H1 (cell line): ENCODE results near the gene LRRC17. TPM values are rescaled to one million over a fixed set of nuclear protein-coding genes. Genes with fewer than 3 reads are reported as not detected.

ENCODE experiments used
- CTCF ChIA-PET: fragments of 300-600 bp; sonication (Branson Sonifier 250); formaldehyde crosslinking; loops from one replicate; lab custom pipeline; 2021; ENCODE audit not compliant: partially characterized antibody; lab: Charles Lee
- POLR2A ChIA-PET: fragments of 300-600 bp; sonication (Branson Sonifier 250); formaldehyde crosslinking; loops from one replicate; lab custom pipeline; 2021; ENCODE audit warnings: inconsistent platforms; ENCODE audit not compliant: partially characterized antibody; lab: Charles Lee
- DNase-seq, 2 experiments: peaks; one replicate each; pipeline versions ENCODE4 v3.0.0 to v3.0.0-alpha.2; 2010 to 2022; ENCODE audit warnings: low spot score in 2 of 2, low read depth in 1 of 2, mixed read lengths in 1 of 2
- FAIRE-seq: peaks from 2 replicates; lab custom pipeline; 2011; peaks lifted over from hg19 to GRCh38; lab: Jason Lieb, UNC
- H2AFZ ChIP-seq: 2 replicates; pipeline ENCODE4 v1.8.1; 2012; ENCODE audit warnings: low read length, inconsistent platforms
- H2AK5ac ChIP-seq: 2 replicates; pipeline ENCODE4 v1.6.1; 2013; ENCODE audit warnings: low read depth, low read length
- H2BK120ac ChIP-seq: replicated peaks from 2 replicates; pipeline ENCODE3; 2013; ENCODE audit warnings: low read depth, low read length, inconsistent platforms
- H2BK12ac ChIP-seq: 2 replicates; pipeline ENCODE4 v1.6.1; 2013; ENCODE audit warnings: low read depth, low read length
- H2BK15ac ChIP-seq: 2 replicates; pipeline ENCODE4 v1.6.1; 2013; ENCODE audit warnings: low read length
- H2BK20ac ChIP-seq: 2 replicates; pipeline ENCODE4 v1.6.1; 2013; ENCODE audit warnings: low read length
- H2BK5ac ChIP-seq: 2 replicates; pipeline ENCODE4 v1.6.1; 2013; ENCODE audit warnings: low read depth, low read length
- H3K14ac ChIP-seq: 2 replicates; pipeline ENCODE4 v1.6.1; 2013; ENCODE audit warnings: inconsistent platforms; ENCODE audit not compliant: insufficient read length
- H3K18ac ChIP-seq: 2 replicates; pipeline ENCODE4 v1.6.1; 2013; ENCODE audit warnings: low read length; ENCODE audit errors: extremely low read depth
- H3K23ac ChIP-seq: 2 replicates; pipeline ENCODE4 v1.6.1; 2013; ENCODE audit warnings: inconsistent platforms; ENCODE audit not compliant: insufficient read length
- H3K23me2 ChIP-seq: 2 replicates; pipeline ENCODE4 v1.6.1; 2013; ENCODE audit warnings: low read depth, low read length
- H3K27ac ChIP-seq: 2 replicates; pipeline ENCODE4 v1.6.1; 2011; ENCODE audit warnings: low read depth, low read length, inconsistent platforms
- H3K27me3 ChIP-seq, 4 experiments: replicated peaks in 1 of 4; 1 replicate in 1 of 4; 2 replicates in 3 of 4; pipeline versions ENCODE4 v1.6.1 to v1.8.1; 2011 to 2013; ENCODE audit warnings: low read length in 3 of 4, mild to moderate bottlenecking in 3 of 4, inconsistent platforms in 2 of 4, mixed read lengths in 2 of 4, moderate library complexity in 1 of 4; ENCODE audit not compliant: control insufficient read depth in 3 of 4, insufficient read depth in 3 of 4; ENCODE audit errors: extremely low read depth in 1 of 4
- H3K36me3 ChIP-seq, 4 experiments: 2 replicates each; pipeline versions ENCODE4 v1.6.1 to v1.8.1; 2011 to 2013; ENCODE audit warnings: mild to moderate bottlenecking in 4 of 4, low read length in 3 of 4, moderate library complexity in 2 of 4, control low read depth in 1 of 4, inconsistent platforms in 1 of 4; ENCODE audit not compliant: insufficient read depth in 4 of 4, control insufficient read depth in 2 of 4
- H3K4ac ChIP-seq: replicated peaks from 2 replicates; pipeline ENCODE3; 2013; ENCODE audit warnings: low read length, low read depth, mixed read lengths, inconsistent platforms; ENCODE audit not compliant: insufficient read length
- H3K4me1 ChIP-seq, 4 experiments: replicated peaks in 1 of 4; 1 replicate in 1 of 4; 2 replicates in 3 of 4; pipeline versions ENCODE4 v1.6.1 to v1.8.1; 2011 to 2013; ENCODE audit warnings: low read length in 3 of 4, inconsistent platforms in 2 of 4, mixed read lengths in 1 of 4; ENCODE audit not compliant: insufficient read depth in 4 of 4, control insufficient read depth in 3 of 4
- H3K4me2 ChIP-seq, 2 experiments: 2 replicates each; pipeline versions ENCODE4 v1.6.1 to v1.8.1; 2011 to 2013; ENCODE audit warnings: low read depth in 2 of 2, low read length in 2 of 2, control low read depth in 1 of 2, inconsistent platforms in 1 of 2, mild to moderate bottlenecking in 1 of 2; ENCODE audit not compliant: insufficient read depth in 1 of 2
- H3K4me3 ChIP-seq, 4 experiments: fragments of 200-600, 300-600 bp in 1 of 4; sonication (generic), shearing (Covaris generic), sonication (Bioruptor Twin) in 1 of 4; 2 replicates each; pipeline versions ENCODE4 v1.5.1 to v1.8.1; 2011 to 2016; ENCODE audit warnings: low read length in 4 of 4, low read depth in 3 of 4, control low read depth in 2 of 4, inconsistent platforms in 2 of 4, mild to moderate bottlenecking in 2 of 4, mixed read lengths in 1 of 4, moderate library complexity in 1 of 4; ENCODE audit not compliant: insufficient read depth in 2 of 4; ENCODE audit errors: extremely low read depth in 1 of 4
- H3K56ac ChIP-seq: replicated peaks from 2 replicates; pipeline ENCODE3; 2013; ENCODE audit warnings: low read depth, mild to moderate bottlenecking, mixed read lengths, low read length, inconsistent platforms; ENCODE audit not compliant: insufficient read length
- H3K79me1 ChIP-seq: 2 replicates; pipeline ENCODE4 v1.6.1; 2013; ENCODE audit warnings: low read depth, low read length, control low read depth
- H3K79me2 ChIP-seq, 2 experiments: 2 replicates each; pipeline versions ENCODE4 v1.6.1 to v1.8.1; 2012 to 2013; ENCODE audit warnings: low read length in 2 of 2, mild to moderate bottlenecking in 2 of 2, inconsistent platforms in 1 of 2; ENCODE audit not compliant: insufficient read depth in 2 of 2, control insufficient read depth in 1 of 2
- H3K9ac ChIP-seq, 4 experiments: replicated peaks in 1 of 4; 1 replicate in 1 of 4; 2 replicates in 3 of 4; pipeline versions ENCODE4 v1.6.1 to v1.8.1; 2011 to 2013; ENCODE audit warnings: low read depth in 3 of 4, low read length in 3 of 4, control low read depth in 2 of 4, mild to moderate bottlenecking in 2 of 4, moderate library complexity in 2 of 4, inconsistent platforms in 1 of 4; ENCODE audit errors: extremely low read depth in 1 of 4
- H3K9me3 ChIP-seq, 2 experiments: 2 replicates each; pipeline versions ENCODE4 v1.6.1 to v1.8.1; 2012 to 2013; ENCODE audit warnings: mild to moderate bottlenecking in 2 of 2, moderate library complexity in 2 of 2, control low read depth in 1 of 2, inconsistent platforms in 1 of 2, low read depth in 1 of 2, low read length in 1 of 2, mixed read lengths in 1 of 2; ENCODE audit not compliant: insufficient read depth in 2 of 2
- H4K20me1 ChIP-seq, 2 experiments: replicated peaks in 1 of 2; 2 replicates each; pipeline versions ENCODE3 to v1.8.1; 2011 to 2013; ENCODE audit warnings: inconsistent platforms in 2 of 2, low read length in 2 of 2, mild to moderate bottlenecking in 1 of 2; ENCODE audit not compliant: insufficient read depth in 2 of 2, control insufficient read depth in 1 of 2
- H4K5ac ChIP-seq: 2 replicates; pipeline ENCODE4 v1.6.1; 2013; ENCODE audit warnings: low read length, low read depth, mixed read lengths, inconsistent platforms; ENCODE audit not compliant: insufficient read length
- H4K8ac ChIP-seq: 2 replicates; pipeline ENCODE4 v1.8.0; 2013; ENCODE audit warnings: mild to moderate bottlenecking, moderate library complexity, low read length, inconsistent platforms; ENCODE audit not compliant: insufficient read depth; ENCODE audit errors: extremely low read depth
- H4K91ac ChIP-seq: replicated peaks from 2 replicates; pipeline ENCODE3; 2013; ENCODE audit warnings: low read length, mixed read lengths, inconsistent platforms; ENCODE audit not compliant: insufficient read length
- PHF8 ChIP-seq: fragments of 200-600 bp; sonication (generic); conservative IDR thresholded peaks from 2 replicates; pipeline ENCODE4 v1.7.1; 2012; ENCODE audit warnings: low read depth, mild to moderate bottlenecking, inconsistent platforms, low read length, moderate library complexity
- POLR2AphosphoS5 ChIP-seq: IDR thresholded peaks from 2 replicates; pipeline ENCODE4 v1.6.1; 2011; ENCODE audit warnings: low read depth, low read length
- RBBP5 ChIP-seq: IDR thresholded peaks from 2 replicates; pipeline ENCODE4 v1.7.1; 2012; ENCODE audit warnings: low read depth, mild to moderate bottlenecking, inconsistent platforms, low read length, moderate library complexity, borderline replicate concordance
- WGBS, 2 experiments: shearing (Covaris generic) in 1 of 2; methylation state at CpG; one replicate each; pipeline versions ENCODE4 v1.1.6 to v1.1.7; 2013 to 2015; ENCODE audit warnings: low lambda C conversion rate in 2 of 2, mixed read lengths in 2 of 2, inconsistent platforms in 1 of 2, low coverage in 1 of 2, missing lambda C conversion rate in 1 of 2; ENCODE audit not compliant: insufficient replicate concordance in 2 of 2, insufficient coverage in 1 of 2, insufficient read length in 1 of 2; ENCODE audit errors: extremely low coverage in 1 of 2, missing lambda C conversion rate in 1 of 2; 5-methylcytosine and 5-hydroxymethylcytosine counted together
- polyA plus RNA-seq, 7 experiments: library from polyadenylated mRNA; depleted of rRNA in 3 of 7; stranded (reverse) in 5 of 7; unstranded in 2 of 7; fragments of >200 nt in 5 of 7; fragments of 200-250 nt in 2 of 7; gene quantifications; 1 replicate in 5 of 7; 2 replicates in 1 of 7; 4 replicates in 1 of 7; pipeline versions ENCODE4 v1.2.1 to v1.2.3, GENCODE V29; 2011 to 2013; ENCODE audit warnings: missing spikeins in 2 of 7, mixed read lengths in 2 of 7
- total RNA-seq: library from RNA; stranded (reverse); fragmentation: NEBNext Ultra II Directional; extraction: Animal tissue kit (Norgen Biotek cat#: 25700); gene quantifications from 2 replicates; pipeline ENCODE4 v1.2.1, GENCODE V29; 2021
- TF ChIP-seq, protein P1 (sequence below): IDR thresholded peaks from 2 replicates; pipeline ENCODE4 v1.6.1; 2012; ENCODE audit warnings: low read length, inconsistent platforms

LRRC17 gene
- total and polyA plus RNA-seq, 2 of the 8 experiments (the other 6 are each of a cell fraction or from before 2014, with no cell fraction given), result 3.0 TPM

DNA sequence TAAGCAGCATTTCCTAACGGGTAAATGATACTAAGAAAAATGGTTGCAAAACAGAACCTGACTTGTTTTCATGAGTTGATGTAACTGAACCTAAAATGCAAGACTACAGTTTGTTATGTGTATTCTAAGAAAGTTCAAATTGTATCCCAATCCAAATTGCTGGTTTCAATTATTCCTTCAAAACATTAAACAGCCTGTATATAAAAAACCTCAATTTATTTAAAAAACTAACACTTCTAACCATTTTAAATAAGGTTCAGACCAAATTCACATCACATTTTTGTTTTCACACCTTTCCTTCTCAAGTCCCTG is 80.9 kb downstream of the LRRC17 start:
- Histone ChIP-seq H4K5ac (no peak overlapping the region), H3K9ac (no peak overlapping the region), H3K4ac (no peak overlapping the region), H2BK5ac (no peak overlapping the region), H4K8ac (no peak overlapping the region), H2BK20ac (no peak overlapping the region), H3K18ac (no peak overlapping the region), H3K23ac (no peak overlapping the region), H3K4me3 (no peak overlapping the region), H3K4me2 (no peak overlapping the region), H3K79me2 (no peaks in the 10 kb centered on the region), H2BK120ac (no peak overlapping the region), H2AK5ac (no peak overlapping the region), H4K20me1 (no peaks in the 10 kb centered on the region), H2AFZ (no peak overlapping the region), H3K27me3 (no peaks in the 10 kb centered on the region), H3K27ac (no peak overlapping the region), H3K4me1 (no peaks in the 10 kb centered on the region), H4K91ac (no peak overlapping the region), H3K36me3 (no peaks in the 10 kb centered on the region), H3K23me2 (no peaks in the 10 kb centered on the region), H3K14ac (no peak overlapping the region), H3K9me3 (peaks cover 0 to 3% of the 10 kb centered on the region in 2 experiments; a peak in 2 of 4 replicates), H3K56ac (no peak overlapping the region), H2BK15ac (no peak overlapping the region), H2BK12ac (no peak overlapping the region), H3K79me1 (no peaks in the 10 kb centered on the region)
- no peak for TF ChIP-seq RBBP5
- TF ChIP-seq, protein P1, sequence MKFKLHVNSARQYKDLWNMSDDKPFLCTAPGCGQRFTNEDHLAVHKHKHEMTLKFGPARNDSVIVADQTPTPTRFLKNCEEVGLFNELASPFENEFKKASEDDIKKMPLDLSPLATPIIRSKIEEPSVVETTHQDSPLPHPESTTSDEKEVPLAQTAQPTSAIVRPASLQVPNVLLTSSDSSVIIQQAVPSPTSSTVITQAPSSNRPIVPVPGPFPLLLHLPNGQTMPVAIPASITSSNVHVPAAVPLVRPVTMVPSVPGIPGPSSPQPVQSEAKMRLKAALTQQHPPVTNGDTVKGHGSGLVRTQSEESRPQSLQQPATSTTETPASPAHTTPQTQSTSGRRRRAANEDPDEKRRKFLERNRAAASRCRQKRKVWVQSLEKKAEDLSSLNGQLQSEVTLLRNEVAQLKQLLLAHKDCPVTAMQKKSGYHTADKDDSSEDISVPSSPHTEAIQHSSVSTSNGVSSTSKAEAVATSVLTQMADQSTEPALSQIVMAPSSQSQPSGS, result no peak
- TF ChIP-seq PHF8, result no peak
- no peak for TF ChIP-seq POLR2AphosphoS5
- ChIA-PET POLR2A (no interaction called here), CTCF (no interaction called here)
- WGBS, 2 experiments, result 84% methylated on average over 1 of the region's 1 CpG; no CpG with 5 or more reads in 1 of the 2 experiments
- FAIRE-seq, result no peak
- no peak for DNase-seq
